HG03025 (cell line): ENCODE results near the gene DOCK4.

Source experiments
- ATAC-seq: cut with Tn5 transposase; IDR thresholded peaks from one replicate; pipeline ENCODE4 v1.9.1; 2021; ENCODE audit warnings: mild to moderate bottlenecking, moderate library complexity; ENCODE audit not compliant: unreplicated experiment, low FRiP score

Gene DOCK4

GRCh38 chr7:111844904-111845671 is 361.1 kb downstream of the DOCK4 start:
- ATAC-seq, result no peak

- ATAC-seq, result no peak
These were observed 363.7 kb downstream of the DOCK4 start for GRCh38 chr7:111842491-111842890.

GRCh38 chr7:111841596-111842205 is 364.5 kb downstream of the DOCK4 start:
- no peak for ATAC-seq

GRCh38 chr7:111840528-111840927 is 365.7 kb downstream of the DOCK4 start:
- no peak for ATAC-seq

GRCh38 chr7:111839261-111839660 is 366.9 kb downstream of the DOCK4 start:
- ATAC-seq, result no peak

GRCh38 chr7:111836592-111836991 is 369.6 kb downstream of the DOCK4 start:
- no peak for ATAC-seq

- no peak for ATAC-seq
These were observed 371.1 kb downstream of the DOCK4 start for GRCh38 chr7:111835066-111835465.

GRCh38 chr7:111834367-111834766 is 371.8 kb downstream of the DOCK4 start:
- ATAC-seq, result no peak

- ATAC-seq, result no peak
These were observed 372.7 kb downstream of the DOCK4 start for GRCh38 chr7:111833466-111833865.

- ATAC-seq, result no peak
These were observed 374.0 kb downstream of the DOCK4 start for GRCh38 chr7:111832174-111832573.

- ATAC-seq, result no peak
These were observed 377.0 kb downstream of the DOCK4 start for GRCh38 chr7:111829221-111829620.

- no peak for ATAC-seq
These were observed 378.2 kb downstream of the DOCK4 start for GRCh38 chr7:111827863-111828504.

- no peak for ATAC-seq
These were observed 381.2 kb downstream of the DOCK4 start for GRCh38 chr7:111825046-111825445.

GRCh38 chr7:111823826-111824225 is 382.4 kb downstream of the DOCK4 start:
- ATAC-seq, result no peak

GRCh38 chr7:111821046-111821445 is 385.2 kb downstream of the DOCK4 start:
- ATAC-seq, result no peak

- ATAC-seq, result no peak
These were observed 385.6 kb downstream of the DOCK4 start for GRCh38 chr7:111820621-111821020.

GRCh38 chr7:111820121-111820520 is 386.1 kb downstream of the DOCK4 start:
- ATAC-seq, result no peak

GRCh38 chr7:111815354-111815753 is 390.8 kb downstream of the DOCK4 start:
- no peak for ATAC-seq

- ATAC-seq, result no peak
These were observed 392.9 kb downstream of the DOCK4 start for GRCh38 chr7:111813306-111813705.

- no peak for ATAC-seq
These were observed 400.0 kb downstream of the DOCK4 start for GRCh38 chr7:111806232-111806631.

GRCh38 chr7:111803015-111803758 is 403.0 kb downstream of the DOCK4 start:
- ATAC-seq, result no peak
